OCI-LY3 (cell line): ENCODE measurements around the gene CADPS2.

ENCODE experiments used
- H2AFZ ChIP-seq: fragments of 200-600, 300-600 bp; shearing (Covaris generic); 2 replicates; pipeline ENCODE4 v1.6.0; 2014; ENCODE audit warnings: antibody characterized with exemption, low read depth, low read length
- H3K27ac ChIP-seq: fragments of 200-600, 300-600 bp; sonication (generic); 2 replicates; pipeline ENCODE4 v1.5.1; 2014; ENCODE audit warnings: mild to moderate bottlenecking, low read length, moderate library complexity, mixed read lengths
- H3K27me3 ChIP-seq: fragments of 200-600, 300-600 bp; sonication (generic); 2 replicates; pipeline ENCODE4 v1.6.1; 2014; ENCODE audit warnings: low read depth, low read length, mixed read lengths
- H3K36me3 ChIP-seq: fragments of 200-600, 300-600 bp; sonication (generic); replicated peaks from 2 replicates; pipeline ENCODE3; 2014; ENCODE audit warnings: low read depth, low read length, mixed read lengths
- H3K4me1 ChIP-seq: fragments of 300-600, 200-600 bp; sonication (generic); 2 replicates; pipeline ENCODE4 v1.6.1; 2014; ENCODE audit warnings: low read length, mixed read lengths
- H3K4me2 ChIP-seq: fragments of 200-600, 300-600 bp; sonication (generic); 2 replicates; pipeline ENCODE4 v1.6.1; 2014; ENCODE audit warnings: low read length, mixed read lengths
- H3K4me3 ChIP-seq: fragments of 300-600, 200-600 bp; sonication (generic); 2 replicates; pipeline ENCODE4 v1.5.1; 2014; ENCODE audit warnings: antibody characterized with exemption, mild to moderate bottlenecking, low read length, moderate library complexity
- H3K79me2 ChIP-seq: fragments of 300-600, 200-600 bp; shearing (Covaris generic); 2 replicates; pipeline ENCODE4 v1.6.1; 2014; ENCODE audit warnings: mild to moderate bottlenecking, low read length, mixed read lengths
- H3K9ac ChIP-seq: fragments of 300-600, 200-600 bp; shearing (Covaris generic); 2 replicates; pipeline ENCODE4 v1.6.0; 2014; ENCODE audit warnings: mild to moderate bottlenecking, low read length, moderate library complexity
- H3K9me3 ChIP-seq: fragments of 200-600, 300-600 bp; shearing (Covaris generic); 2 replicates; pipeline ENCODE4 v1.6.1; 2014; ENCODE audit warnings: low read length, mixed read lengths; ENCODE audit not compliant: insufficient read depth
- H4K20me1 ChIP-seq: fragments of 200-600, 300-600 bp; sonication (generic); 2 replicates; pipeline ENCODE4 v1.6.1; 2016; ENCODE audit warnings: low read length, mixed read lengths; ENCODE audit not compliant: insufficient read depth
- CTCF ChIP-seq: fragments of 200-600, 300-600 bp; sonication (generic); IDR thresholded peaks from 2 replicates; pipeline ENCODE4 v1.5.1; 2014; ENCODE audit warnings: antibody characterized with exemption, low read length, low read depth
- EZH2phosphoT487 ChIP-seq: fragments of 200-600 bp; shearing (Covaris generic); IDR thresholded peaks from 2 replicates; pipeline ENCODE4 v1.6.1; 2018; ENCODE audit warnings: antibody characterized with exemption, mixed run types, low read depth

Gene CADPS2

GRCh38 chr7:122515404-122515803 lies 370.9 kb downstream of the CADPS2 start:
- Histone ChIP-seq H3K4me2 (no peak overlapping the region), H3K27ac (no peak overlapping the region), H3K9me3 (no peaks in the 10 kb centered on the region), H3K79me2 (no peaks in the 10 kb centered on the region), H3K4me3 (no peak overlapping the region), H4K20me1 (no peaks in the 10 kb centered on the region), H2AFZ (no peak overlapping the region), H3K4me1 (peaks cover 18% of the 10 kb centered on the region), H3K36me3 (no peaks in the 10 kb centered on the region), H3K27me3 (no peaks in the 10 kb centered on the region), H3K9ac (no peak overlapping the region)
- TF ChIP-seq CTCF (no peak), EZH2phosphoT487 (no peak)

- no peak for TF ChIP-seq EZH2phosphoT487
- TF ChIP-seq CTCF = no peak
- Histone ChIP-seq H4K20me1 (no peaks in the 10 kb centered on the region), H3K79me2 (no peaks in the 10 kb centered on the region), H3K4me1 (no peaks in the 10 kb centered on the region), H3K4me2 (no peak overlapping the region), H3K4me3 (no peak overlapping the region), H3K27ac (no peak overlapping the region), H3K9me3 (no peaks in the 10 kb centered on the region), H3K27me3 (no peaks in the 10 kb centered on the region), H2AFZ (no peak overlapping the region), H3K9ac (no peak overlapping the region), H3K36me3 (no peaks in the 10 kb centered on the region)
These were observed 375.0 kb downstream of the CADPS2 start for GRCh38 chr7:122511268-122511667.

GRCh38 chr7:122507591-122507990 lies 378.7 kb downstream of the CADPS2 start:
- TF ChIP-seq EZH2phosphoT487 (no peak), CTCF (no peak)
- Histone ChIP-seq H3K4me2 (no peak overlapping the region), H3K9ac (no peak overlapping the region), H3K79me2 (no peaks in the 10 kb centered on the region), H3K27ac (no peak overlapping the region), H3K4me1 (no peaks in the 10 kb centered on the region), H4K20me1 (no peaks in the 10 kb centered on the region), H3K27me3 (no peaks in the 10 kb centered on the region), H3K36me3 (no peaks in the 10 kb centered on the region), H2AFZ (no peak overlapping the region), H3K9me3 (no peaks in the 10 kb centered on the region), H3K4me3 (no peak overlapping the region)

- no peak overlapping the region for H3K4me3 ChIP-seq
- H3K27ac ChIP-seq = no peak overlapping the region
- no peak overlapping the region for H2AFZ ChIP-seq
- no peak overlapping the region for H3K4me2 ChIP-seq
- H3K36me3 ChIP-seq = no peaks in the 10 kb centered on the region
- peaks cover 9% of the 10 kb centered on the region for H3K4me1 ChIP-seq
- no peaks in the 10 kb centered on the region for H3K27me3 ChIP-seq
- no peaks in the 10 kb centered on the region for H4K20me1 ChIP-seq
- no peak overlapping the region for H3K9ac ChIP-seq
- no peak for TF ChIP-seq EZH2phosphoT487
- no peak for TF ChIP-seq CTCF
- H3K9me3 ChIP-seq = no peaks in the 10 kb centered on the region
- H3K79me2 ChIP-seq = no peaks in the 10 kb centered on the region
These were observed 394.3 kb downstream of the CADPS2 start for GRCh38 chr7:122492007-122492406.
